ENCODE measurements around the gene SMARCB1. TPM values are rescaled to one million over a fixed set of nuclear protein-coding genes. Genes with fewer than 3 reads are reported as not detected.

The SMARCB1 gene
- total RNA-seq, 4 donors from 2014 or later: 37.8 to 61.0 (median 47.7) TPM

- no peaks in the 10 kb centered on the region for H3K27me3 ChIP-seq
- 94 to 98% methylated on average over 2 to 8 of the region's 8 CpGs for WGBS, 2 donors
- peaks cover 0 to 15% (median 0%) of the 10 kb centered on the region in 3 donors for H3K4me1 ChIP-seq
- no peak overlapping the region for H3K27ac ChIP-seq
- intact Hi-C loops (cut with DNase I): no loop called here
- DNase-seq: no peak
- TF ChIP-seq CTCF (IDR thresholded peaks at IDR 0.05) (no peak), POLR2A (IDR thresholded peaks at IDR 0.05) (no peak)
- no peak overlapping the region for H3K4me3 ChIP-seq
- no peaks in the 10 kb centered on the region for H3K9me3 ChIP-seq
- H3K36me3 ChIP-seq: peaks cover 42 to 100% (median 44%) of the 10 kb centered on the region in 3 donors
Measured at GRCh38 chr22:23831261-23831660, 44.5 kb downstream of the SMARCB1 start.

GRCh38 chr22:23831781-23832180 is 45.0 kb downstream of the SMARCB1 start:
- H3K4me3 ChIP-seq: no peak overlapping the region
- WGBS, 2 donors: 83% methylated on average over 1 of the region's 10 CpGs; no CpG with 5 or more reads in 1 of the 2 donors
- H3K27ac ChIP-seq: no peak overlapping the region
- no peaks in the 10 kb centered on the region for H3K27me3 ChIP-seq
- peaks cover 0 to 16% (median 0%) of the 10 kb centered on the region in 3 donors for H3K4me1 ChIP-seq
- H3K9me3 ChIP-seq: no peaks in the 10 kb centered on the region
- peaks cover 39 to 99% (median 42%) of the 10 kb centered on the region in 3 donors for H3K36me3 ChIP-seq
- DNase-seq: no peak
- intact Hi-C loops (cut with DNase I): no loop called here
- TF ChIP-seq POLR2A (IDR thresholded peaks at IDR 0.05): no peak
- TF ChIP-seq CTCF (IDR thresholded peaks at IDR 0.05): no peak

- Histone ChIP-seq H3K36me3 (peaks cover 33 to 92% (median 36%) of the 10 kb centered on the region in 3 donors), H3K4me1 (peaks cover 0 to 16% (median 0%) of the 10 kb centered on the region in 3 donors), H3K27me3 (no peaks in the 10 kb centered on the region), H3K4me3 (no peak overlapping the region), H3K9me3 (no peaks in the 10 kb centered on the region), H3K27ac (no peak overlapping the region)
- no peak for DNase-seq
- intact Hi-C loops (cut with DNase I): no loop called here
- WGBS, 2 donors: 68 to 100% methylated on average over 2 to 3 of the region's 11 CpGs
- TF ChIP-seq CTCF (IDR thresholded peaks at IDR 0.05): no peak
- TF ChIP-seq POLR2A (IDR thresholded peaks at IDR 0.05): no peak
Measured at GRCh38 chr22:23832226-23833016, 45.7 kb downstream of the SMARCB1 start.

GRCh38 chr22:23833017-23833751 is 46.4 kb downstream of the SMARCB1 start:
- no peak overlapping the region for H3K4me3 ChIP-seq
- WGBS, 2 donors: 100% methylated on average over 1 to 5 of the region's 16 CpGs
- no peak for DNase-seq
- no peaks in the 10 kb centered on the region for H3K9me3 ChIP-seq
- intact Hi-C loops (cut with DNase I): no loop called here
- TF ChIP-seq POLR2A (IDR thresholded peaks at IDR 0.05) (no peak), CTCF (IDR thresholded peaks at IDR 0.05) (no peak)
- H3K27me3 ChIP-seq: no peaks in the 10 kb centered on the region
- H3K4me1 ChIP-seq: peaks cover under 1 to 23% (median 2%) of the 10 kb centered on the region in 3 donors
- H3K27ac ChIP-seq: no peak overlapping the region
- H3K36me3 ChIP-seq: peaks cover 25 to 85% (median 28%) of the 10 kb centered on the region in 3 donors

GRCh38 chr22:23833911-23834317 is 47.1 kb downstream of the SMARCB1 start:
- intact Hi-C loops (cut with DNase I): no loop called here
- H3K36me3 ChIP-seq: peaks cover 24 to 78% (median 27%) of the 10 kb centered on the region in 3 donors
- H3K9me3 ChIP-seq: no peaks in the 10 kb centered on the region
- no peak overlapping the region for H3K4me3 ChIP-seq
- H3K27ac ChIP-seq: no peak overlapping the region
- WGBS, 2 donors: no CpG with 5 or more reads among the region's 13 CpGs
- TF ChIP-seq POLR2A (IDR thresholded peaks at IDR 0.05): no peak
- DNase-seq: no peak
- peaks cover 7 to 31% (median 10%) of the 10 kb centered on the region in 3 donors for H3K4me1 ChIP-seq
- no peaks in the 10 kb centered on the region for H3K27me3 ChIP-seq
